Fibroblast of lung (primary cell): ENCODE measurements around the gene ZNF280B. TPM values are rescaled to one million over a fixed set of nuclear protein-coding genes. Genes with fewer than 3 reads are reported as not detected.
"Not testable (repeated sequence)": the region's sequence is repeated elsewhere in the genome, so short reads cannot be mapped to it uniquely, and the experiment has no call there.

Experiments used
- DNase-seq, 2 donors: peaks; one replicate each; pipeline versions ENCODE4 v3.0.0 to v3.0.0-alpha.2; 2010; ENCODE audit warnings: low read depth in 2 of 2
- H2AFZ ChIP-seq: 2 replicates; pipeline ENCODE4 v1.5.1; 2012; ENCODE audit warnings: low read length, control low read depth, inconsistent platforms
- H3K27ac ChIP-seq: 2 replicates; pipeline ENCODE4 v1.5.1; 2011; ENCODE audit warnings: low read length, control low read depth; ENCODE audit not compliant: insufficient read depth
- H3K27me3 ChIP-seq: 2 replicates; pipeline ENCODE4 v1.5.1; 2011; ENCODE audit warnings: mild to moderate bottlenecking, low read length; ENCODE audit not compliant: control insufficient read depth, insufficient read depth
- H3K36me3 ChIP-seq: 2 replicates; pipeline ENCODE4 v1.5.1; 2011; ENCODE audit warnings: low read length; ENCODE audit not compliant: control insufficient read depth, insufficient read depth
- H3K4me1 ChIP-seq: 2 replicates; pipeline ENCODE4 v1.5.1; 2011; ENCODE audit warnings: low read length; ENCODE audit not compliant: control insufficient read depth, insufficient read depth; ENCODE audit errors: extremely low read depth
- H3K4me2 ChIP-seq: 2 replicates; pipeline ENCODE4 v1.5.1; 2011; ENCODE audit warnings: low read length, control low read depth; ENCODE audit not compliant: insufficient read depth; ENCODE audit errors: extremely low read depth
- H3K4me3 ChIP-seq, 4 experiments: fragments of 200-600 bp in 1 of 4; sonication (generic) in 1 of 4; replicated peaks in 1 of 4; 2 replicates each; pipeline ENCODE4 v1.5.1; 2011 to 2016; ENCODE audit warnings: low read length in 4 of 4, low read depth in 3 of 4, mild to moderate bottlenecking in 3 of 4, control low read depth in 2 of 4, inconsistent platforms in 1 of 4, mixed read lengths in 1 of 4; ENCODE audit not compliant: insufficient read depth in 1 of 4; ENCODE audit errors: control extremely low read depth in 1 of 4
- H3K79me2 ChIP-seq: 2 replicates; pipeline ENCODE4 v1.5.1; 2012; ENCODE audit warnings: mild to moderate bottlenecking, low read length, inconsistent platforms; ENCODE audit not compliant: control insufficient read depth, insufficient read depth
- H3K9ac ChIP-seq: 2 replicates; pipeline ENCODE4 v1.5.1; 2011; ENCODE audit warnings: mild to moderate bottlenecking, low read length, control low read depth; ENCODE audit not compliant: insufficient read depth
- H3K9me3 ChIP-seq: 2 replicates; pipeline ENCODE4 v1.5.1; 2012; ENCODE audit warnings: low read depth, low read length; ENCODE audit not compliant: control insufficient read depth, insufficient read depth
- H4K20me1 ChIP-seq: 2 replicates; pipeline ENCODE4 v1.5.1; 2011; ENCODE audit warnings: low read length; ENCODE audit not compliant: control insufficient read depth, insufficient read depth; ENCODE audit errors: extremely low read depth
- EZH2 ChIP-seq: IDR thresholded peaks from 2 replicates; pipeline ENCODE4 v1.5.1; 2012; ENCODE audit warnings: low read length, control low read depth, mild to moderate bottlenecking; ENCODE audit errors: missing control alignments
- polyA plus RNA-seq, 2 donors: library from polyadenylated mRNA; depleted of rRNA in 1 of 2; stranded (reverse) in 1 of 2; unstranded in 1 of 2; fragments of >200 nt; gene quantifications; 2 replicates each; pipeline ENCODE4 v1.2.1, GENCODE V29; 2011 to 2012; ENCODE audit warnings: missing spikeins in 1 of 2
- total RNA-seq: library from RNA; depleted of rRNA; stranded (reverse); fragments of >200 nt; gene quantifications from 2 replicates; pipeline ENCODE4 v1.2.1, GENCODE V29; 2014
- TF ChIP-seq, protein P1 (sequence below), 2 donors: IDR thresholded peaks in 1 of 2; conservative IDR thresholded peaks in 1 of 2; 1 replicate in 1 of 2; 2 replicates in 1 of 2; pipeline ENCODE4 v1.5.1; 2011 to 2012; ENCODE audit warnings: low read length in 2 of 2, control low read depth in 1 of 2, inconsistent platforms in 1 of 2, low read depth in 1 of 2, mild to moderate bottlenecking in 1 of 2

Gene ZNF280B
- total and polyA plus RNA-seq, 2 donors (not counting 1 experiment from before 2014, with no cell fraction given) = 0.33 to 0.81 TPM

DNA sequence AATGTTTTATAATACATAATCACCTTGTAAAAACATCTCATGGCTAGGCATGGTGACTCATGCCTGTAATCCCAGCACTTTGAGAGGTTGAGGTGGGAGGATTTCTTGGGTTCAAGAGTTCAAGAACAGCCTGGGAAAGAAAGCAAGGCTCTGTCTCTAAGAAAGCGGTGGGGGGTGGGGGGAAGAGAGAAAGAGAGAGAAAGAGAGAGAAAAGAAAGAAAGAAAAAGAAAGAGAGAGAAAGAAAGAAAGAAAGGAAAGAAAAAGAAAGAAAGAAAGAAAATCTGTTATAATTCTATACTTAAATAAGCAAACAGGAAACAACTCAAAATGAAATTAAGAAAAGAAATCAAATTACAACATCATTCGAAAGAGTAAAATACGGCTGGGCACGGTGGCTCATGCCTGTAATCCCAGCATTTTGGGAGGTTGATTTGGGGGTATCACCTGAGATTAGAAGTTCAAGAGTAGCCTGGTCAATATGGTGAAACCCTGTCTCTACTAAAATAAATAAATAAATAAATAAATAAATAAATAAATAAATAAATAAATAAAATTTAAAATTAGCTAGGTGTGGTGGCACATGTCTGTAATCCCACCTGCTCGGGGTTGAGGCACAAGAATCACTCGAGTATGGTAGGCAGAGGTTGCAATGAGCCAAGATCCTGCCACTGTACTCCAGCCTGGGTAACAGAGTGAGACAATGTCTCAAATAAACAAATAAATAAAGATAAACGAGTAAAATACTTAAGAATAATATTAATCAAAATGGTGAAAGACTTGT lies 65.4 kb downstream of the ZNF280B start:
- H3K27me3 ChIP-seq = no peaks in the 10 kb centered on the region

DNA sequence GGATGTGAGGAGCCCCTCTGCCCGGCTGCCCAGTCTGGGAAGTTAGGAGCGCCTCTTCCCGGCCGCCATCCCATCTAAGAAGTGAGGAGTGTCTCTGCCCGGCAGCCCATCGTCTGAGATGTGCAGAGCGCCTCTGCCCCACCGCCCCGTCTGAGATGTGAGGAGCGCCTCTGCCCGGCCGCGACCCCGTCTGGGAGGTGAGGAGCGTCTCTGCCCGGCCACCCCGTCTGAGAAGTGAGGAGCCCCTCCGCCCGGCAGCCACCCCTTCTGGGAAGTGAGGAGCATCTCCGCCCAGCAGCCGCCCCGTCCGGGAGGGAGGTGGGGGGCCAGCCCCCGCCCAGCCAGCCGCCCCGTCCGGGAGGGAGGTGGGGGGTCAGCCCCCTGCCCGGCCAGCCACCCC lies 66.9 kb downstream of the ZNF280B start:
- not testable (repeated sequence) for H3K4me1 ChIP-seq, DNase-seq, H4K20me1 ChIP-seq, H3K27me3 ChIP-seq, H3K4me2 ChIP-seq, H3K4me3 ChIP-seq, H3K9ac ChIP-seq, H3K79me2 ChIP-seq, H3K36me3 ChIP-seq, H2AFZ ChIP-seq, H3K27ac ChIP-seq, H3K9me3 ChIP-seq

More for the DNA sequence above, 65.4 kb downstream of the ZNF280B start:
- Histone ChIP-seq H2AFZ (no peak overlapping the region), H3K9me3 (no peaks in the 10 kb centered on the region), H3K4me3 (no peak overlapping the region), H3K27ac (no peak overlapping the region), H3K79me2 (no peaks in the 10 kb centered on the region), H3K9ac (no peak overlapping the region), H3K4me1 (no peaks in the 10 kb centered on the region), H4K20me1 (no peaks in the 10 kb centered on the region), H3K36me3 (no peaks in the 10 kb centered on the region), H3K4me2 (no peak overlapping the region)
- TF ChIP-seq, protein P1, sequence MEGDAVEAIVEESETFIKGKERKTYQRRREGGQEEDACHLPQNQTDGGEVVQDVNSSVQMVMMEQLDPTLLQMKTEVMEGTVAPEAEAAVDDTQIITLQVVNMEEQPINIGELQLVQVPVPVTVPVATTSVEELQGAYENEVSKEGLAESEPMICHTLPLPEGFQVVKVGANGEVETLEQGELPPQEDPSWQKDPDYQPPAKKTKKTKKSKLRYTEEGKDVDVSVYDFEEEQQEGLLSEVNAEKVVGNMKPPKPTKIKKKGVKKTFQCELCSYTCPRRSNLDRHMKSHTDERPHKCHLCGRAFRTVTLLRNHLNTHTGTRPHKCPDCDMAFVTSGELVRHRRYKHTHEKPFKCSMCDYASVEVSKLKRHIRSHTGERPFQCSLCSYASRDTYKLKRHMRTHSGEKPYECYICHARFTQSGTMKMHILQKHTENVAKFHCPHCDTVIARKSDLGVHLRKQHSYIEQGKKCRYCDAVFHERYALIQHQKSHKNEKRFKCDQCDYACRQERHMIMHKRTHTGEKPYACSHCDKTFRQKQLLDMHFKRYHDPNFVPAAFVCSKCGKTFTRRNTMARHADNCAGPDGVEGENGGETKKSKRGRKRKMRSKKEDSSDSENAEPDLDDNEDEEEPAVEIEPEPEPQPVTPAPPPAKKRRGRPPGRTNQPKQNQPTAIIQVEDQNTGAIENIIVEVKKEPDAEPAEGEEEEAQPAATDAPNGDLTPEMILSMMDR (conservative IDR thresholded peaks at IDR 0.05 in 1 of 2, IDR thresholded peaks at IDR 0.05 in 1 of 2; ENCODE audit: low read depth in 1 of 2, low read length in 2 of 2) = no peak
- TF ChIP-seq EZH2 = no peak
- DNase-seq = no peak

DNA sequence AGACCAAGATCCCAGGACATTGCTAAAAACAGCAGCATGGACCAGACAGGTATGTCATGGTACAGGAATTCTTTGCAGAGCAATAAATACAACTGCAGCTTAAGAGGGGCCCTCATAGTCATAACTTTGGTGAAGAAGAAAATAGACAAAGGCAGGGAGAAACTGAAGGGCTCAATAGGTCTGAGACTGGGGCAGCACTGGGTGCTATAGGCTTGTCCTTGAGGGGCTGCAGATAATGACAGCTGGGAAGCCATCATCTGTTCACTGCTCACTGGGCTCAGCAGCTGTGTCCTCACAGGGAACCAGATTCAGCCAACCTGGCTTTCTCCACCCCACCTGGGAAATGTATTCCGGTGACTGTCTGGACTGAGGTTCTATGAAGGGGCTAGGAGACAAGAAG lies 68.4 kb downstream of the ZNF280B start:
- no peak for DNase-seq
- Histone ChIP-seq H2AFZ (no peak overlapping the region), H3K79me2 (no peaks in the 10 kb centered on the region), H3K4me2 (no peak overlapping the region), H3K9me3 (no peaks in the 10 kb centered on the region), H3K27ac (no peak overlapping the region), H4K20me1 (no peaks in the 10 kb centered on the region), H3K4me1 (no peaks in the 10 kb centered on the region), H3K36me3 (no peaks in the 10 kb centered on the region), H3K4me3 (no peak overlapping the region), H3K9ac (no peak overlapping the region), H3K27me3 (no peaks in the 10 kb centered on the region)
- no peak for TF ChIP-seq EZH2
- TF ChIP-seq, protein P1 (conservative IDR thresholded peaks at IDR 0.05 in 1 of 2, IDR thresholded peaks at IDR 0.05 in 1 of 2; ENCODE audit: low read depth in 1 of 2, low read length in 2 of 2) = no peak

Other genes with a start within 250 kb of the ZNF280B start
- not detected in 2 replicates for gene ZNF280A, start 11.5 kb upstream of the ZNF280B start, total RNA-seq
- not detected in 2 replicates for gene ZNF280A, start 11.5 kb upstream of the ZNF280B start, polyA plus RNA-seq
- under 0.01 TPM in 1 of 2 replicates, not detected in the other for gene PRAME, start 50.5 kb upstream of the ZNF280B start, total RNA-seq
- gene PRAME, start 50.5 kb upstream of the ZNF280B start, polyA plus RNA-seq = 0.16 and 0.20 TPM in 2 replicates
- not detected in 2 replicates for gene GGTLC2, start 135.9 kb upstream of the ZNF280B start, total RNA-seq
- not detected in 2 replicates for gene GGTLC2, start 135.9 kb upstream of the ZNF280B start, polyA plus RNA-seq